Lower lobe of right lung (tissue), 2 donors: ENCODE results near the gene ST3GAL5. TPM values are rescaled to one million over a fixed set of nuclear protein-coding genes. Genes with fewer than 3 reads are reported as not detected.

ENCODE experiments used
- ATAC-seq, 2 donors: fragments of 200-7000 bp; cut with Tn5 transposase; one replicate each; pipeline ENCODE4 v1.9.1; 2020 to 2022; ENCODE audit warnings: mild to moderate bottlenecking in 2 of 2, moderate library complexity in 2 of 2
- DNase-seq: peaks from one replicate; pipeline ENCODE4 v3.0.0-alpha.2; 2020
- H3K27ac ChIP-seq: fragments of 200-600 bp; one replicate; pipeline ENCODE4 v1.8.0; 2022
- H3K27me3 ChIP-seq: fragments of 200-600 bp; one replicate; pipeline ENCODE4 v1.8.0; 2022; ENCODE audit warnings: low read depth
- H3K36me3 ChIP-seq: fragments of 200-600 bp; one replicate; pipeline ENCODE4 v1.8.0; 2022; ENCODE audit warnings: mild to moderate bottlenecking
- H3K4me1 ChIP-seq: fragments of 200-600 bp; one replicate; pipeline ENCODE4 v1.8.0; 2022
- H3K4me3 ChIP-seq: fragments of 200-600 bp; one replicate; pipeline ENCODE4 v1.8.0; 2022; ENCODE audit warnings: mild to moderate bottlenecking
- H3K9me3 ChIP-seq: fragments of 200-600 bp; one replicate; pipeline ENCODE4 v1.8.0; 2022
- CTCF ChIP-seq: fragments of 200-600 bp; IDR thresholded peaks from one replicate; pipeline ENCODE4 v1.8.0; 2022; ENCODE audit warnings: antibody characterized with exemption, mild to moderate bottlenecking
- intact Hi-C: fragments of 100-400 bp; cut with DNase I; formaldehyde crosslinking; loops from one replicate; pipeline ENCODE4 v1.11.0; 2022
- total RNA-seq: library from RNA; stranded (reverse); fragmentation: NEBNext Ultra II Directional; extraction: Animal tissue kit (Norgen Biotek cat#: 25700); gene quantifications from one replicate; pipeline ENCODE4 v1.2.1, GENCODE V29; 2021
- donor health status: DM: no; HTN: yes; CAD: no; lungs with severe emphysema.

ST3GAL5 gene
- total RNA-seq, 1 donor from 2014 or later: 72.4 TPM

GRCh38 chr2:85812094-85812735, 76.6 kb downstream of the ST3GAL5 start:
- DNase-seq (no peak), ATAC-seq (no peak)
- H3K27ac ChIP-seq: no peak overlapping the region
- no peaks in the 10 kb centered on the region for H3K36me3 ChIP-seq
- intact Hi-C loops: loop anchor here (10.0 kb wide), 2 partner anchors 87 to 177 kb away; no protein-coding TSS in a partner anchor
- TF ChIP-seq CTCF: no peak
- peaks cover 27% of the 10 kb centered on the region for H3K4me1 ChIP-seq
- H3K27me3 ChIP-seq: no peaks in the 10 kb centered on the region
- H3K4me3 ChIP-seq: no peak overlapping the region
- H3K9me3 ChIP-seq: no peaks in the 10 kb centered on the region

DNA sequence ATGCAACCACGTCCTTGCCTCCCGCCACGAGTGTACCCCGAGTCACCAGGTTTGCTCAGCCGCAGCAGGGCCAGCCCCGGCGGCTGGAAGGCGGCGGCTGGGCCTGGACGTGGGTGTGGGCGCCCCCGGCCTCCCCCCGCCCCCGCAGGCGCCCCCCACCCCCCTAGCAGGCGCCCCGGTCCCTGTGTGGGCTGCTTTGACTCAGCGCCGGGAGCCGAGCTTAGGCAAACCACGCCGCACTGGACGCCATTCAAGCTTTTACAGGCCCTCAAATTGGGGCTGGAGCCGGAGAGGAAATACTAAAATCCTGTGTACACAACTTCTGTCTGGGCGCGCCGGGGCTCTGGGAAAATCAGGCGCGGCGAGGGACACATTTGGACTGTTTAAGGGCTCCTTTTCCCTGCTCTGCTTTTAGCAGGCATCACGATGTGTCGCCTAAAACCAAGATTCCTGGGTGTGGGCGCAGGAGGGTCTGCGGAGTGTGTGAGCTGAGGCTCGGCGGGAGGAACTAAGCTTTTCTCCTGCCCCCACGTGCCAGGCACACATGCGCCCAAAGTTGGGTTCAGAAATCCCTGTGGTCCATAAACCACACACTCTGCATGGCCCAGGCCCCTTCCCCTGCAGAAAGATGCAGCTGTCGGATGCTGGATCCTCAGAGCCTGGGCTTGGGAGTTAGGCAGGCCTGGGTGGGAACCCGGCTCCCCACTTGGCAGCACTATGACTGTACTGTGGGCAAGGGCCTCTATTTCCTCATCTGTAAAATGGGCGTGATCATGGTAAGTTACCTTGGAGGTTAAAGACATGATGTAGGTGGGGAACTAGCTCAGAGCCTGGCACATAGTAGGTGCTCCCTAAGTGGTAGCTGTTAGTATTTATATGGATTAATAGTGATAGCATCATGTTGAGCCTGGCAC, 77.4 kb downstream of the ST3GAL5 start:
- peak overlapping the region; percentile 17 for H3K4me3 ChIP-seq
- peaks cover 27% of the 10 kb centered on the region for H3K4me1 ChIP-seq
- H3K27me3 ChIP-seq: no peaks in the 10 kb centered on the region
- H3K9me3 ChIP-seq: no peaks in the 10 kb centered on the region
- peak overlapping the region; percentile 82 for H3K27ac ChIP-seq
- intact Hi-C loops: loop anchor here (10.0 kb wide), 2 partner anchors 87 to 177 kb away; no protein-coding TSS in a partner anchor
- DNase-seq: no peak
- H3K36me3 ChIP-seq: no peaks in the 10 kb centered on the region
- ATAC-seq: peak; percentile 19 to 49
- no peak for TF ChIP-seq CTCF

DNA sequence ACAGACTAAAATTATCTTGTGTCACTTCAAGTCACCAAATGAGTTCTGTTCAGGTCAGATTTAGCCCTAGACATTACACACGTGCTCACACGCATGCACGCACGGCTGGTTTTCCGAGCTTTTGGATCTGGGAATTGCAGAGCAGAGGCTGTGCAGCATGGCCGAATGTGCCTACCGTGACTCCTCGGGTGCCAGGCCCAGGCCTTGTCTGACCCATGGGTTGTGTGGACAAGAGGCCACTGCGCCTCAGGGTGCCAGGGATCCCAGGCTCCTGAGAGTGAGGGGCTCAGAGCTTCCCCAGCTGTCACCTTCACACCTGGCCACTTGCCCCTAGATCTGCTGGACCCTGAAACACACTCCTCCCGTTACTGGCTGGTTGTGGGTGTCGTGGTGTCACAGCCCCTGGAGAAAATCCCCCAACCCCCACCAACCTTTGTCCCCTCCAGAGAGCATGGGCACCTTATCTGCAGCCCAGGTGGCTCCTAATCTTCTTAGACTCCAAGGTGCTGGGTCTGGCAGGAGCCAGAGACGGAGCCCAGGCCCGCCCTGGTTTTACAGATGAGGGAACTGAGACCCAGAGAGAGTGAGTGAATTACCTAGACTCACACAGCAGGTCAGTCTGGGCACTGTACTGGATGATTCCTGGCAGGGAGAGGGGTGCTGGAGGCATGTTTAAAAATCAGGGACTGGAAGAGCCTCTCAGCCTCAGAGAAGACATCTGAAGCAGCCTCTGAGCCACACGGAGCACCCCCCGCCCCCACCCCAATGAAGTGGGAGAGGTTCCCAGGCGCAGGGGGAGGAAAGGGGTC, 78.2 kb downstream of the ST3GAL5 start:
- TF ChIP-seq CTCF: no peak
- ATAC-seq (peak; percentile 9 to 25), DNase-seq (no peak)
- Histone ChIP-seq H3K27me3 (no peaks in the 10 kb centered on the region), H3K4me1 (peaks cover 27% of the 10 kb centered on the region), H3K36me3 (no peaks in the 10 kb centered on the region), H3K27ac (peak overlapping the region; percentile 82), H3K4me3 (peak overlapping the region; percentile 17), H3K9me3 (no peaks in the 10 kb centered on the region)
- intact Hi-C loops: loop anchor here (10.0 kb wide), 2 partner anchors 86 to 176 kb away; no protein-coding TSS in a partner anchor

- TF ChIP-seq CTCF: no peak
- no peaks in the 10 kb centered on the region for H3K36me3 ChIP-seq
- H3K4me3 ChIP-seq: no peak overlapping the region
- ATAC-seq (no peak), DNase-seq (no peak)
- H3K27ac ChIP-seq: no peak overlapping the region
- H3K27me3 ChIP-seq: no peaks in the 10 kb centered on the region
- intact Hi-C loops: no loop called here
- peaks cover 26% of the 10 kb centered on the region for H3K4me1 ChIP-seq
- H3K9me3 ChIP-seq: no peaks in the 10 kb centered on the region
These were observed 81.0 kb downstream of the ST3GAL5 start for GRCh38 chr2:85807756-85808155.
